ENCODE data around the gene SFT2D2.

SFT2D2 gene

DNA sequence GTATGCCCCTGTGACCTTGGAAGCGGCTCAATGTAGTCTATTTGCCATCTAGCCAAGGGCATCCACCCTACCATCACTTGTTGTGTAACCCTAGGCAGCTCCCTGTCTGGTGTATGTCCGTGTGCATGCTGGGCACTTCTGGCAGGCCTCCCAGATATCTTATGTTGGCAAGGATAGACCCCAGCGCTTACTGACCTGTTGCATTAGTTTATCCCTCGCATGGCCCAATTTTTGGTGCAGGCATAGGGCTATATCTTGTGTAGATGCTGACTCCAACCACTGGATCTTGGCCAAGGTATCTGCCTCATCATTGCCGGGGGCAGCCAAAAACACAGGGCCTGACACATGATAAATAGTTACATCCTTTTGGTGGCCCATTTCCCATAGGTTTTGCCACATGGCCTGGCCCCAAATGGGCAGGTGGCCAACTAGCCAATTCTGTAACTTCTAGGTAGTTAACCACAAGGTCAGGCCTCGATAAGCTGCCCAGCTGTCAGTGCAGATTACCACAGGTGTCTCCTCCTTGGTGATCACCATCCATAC lies 40.9 kb downstream of the SFT2D2 start:
- no peak for TF ChIP-seq ZFX (IDR thresholded peaks at IDR 0.05; ENCODE audit: borderline replicate concordance)
- TF ChIP-seq, protein P1, sequence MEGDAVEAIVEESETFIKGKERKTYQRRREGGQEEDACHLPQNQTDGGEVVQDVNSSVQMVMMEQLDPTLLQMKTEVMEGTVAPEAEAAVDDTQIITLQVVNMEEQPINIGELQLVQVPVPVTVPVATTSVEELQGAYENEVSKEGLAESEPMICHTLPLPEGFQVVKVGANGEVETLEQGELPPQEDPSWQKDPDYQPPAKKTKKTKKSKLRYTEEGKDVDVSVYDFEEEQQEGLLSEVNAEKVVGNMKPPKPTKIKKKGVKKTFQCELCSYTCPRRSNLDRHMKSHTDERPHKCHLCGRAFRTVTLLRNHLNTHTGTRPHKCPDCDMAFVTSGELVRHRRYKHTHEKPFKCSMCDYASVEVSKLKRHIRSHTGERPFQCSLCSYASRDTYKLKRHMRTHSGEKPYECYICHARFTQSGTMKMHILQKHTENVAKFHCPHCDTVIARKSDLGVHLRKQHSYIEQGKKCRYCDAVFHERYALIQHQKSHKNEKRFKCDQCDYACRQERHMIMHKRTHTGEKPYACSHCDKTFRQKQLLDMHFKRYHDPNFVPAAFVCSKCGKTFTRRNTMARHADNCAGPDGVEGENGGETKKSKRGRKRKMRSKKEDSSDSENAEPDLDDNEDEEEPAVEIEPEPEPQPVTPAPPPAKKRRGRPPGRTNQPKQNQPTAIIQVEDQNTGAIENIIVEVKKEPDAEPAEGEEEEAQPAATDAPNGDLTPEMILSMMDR (IDR thresholded peaks at IDR 0.05): no peak

GRCh38 chr1:168271636-168272035 lies 45.8 kb downstream of the SFT2D2 start:
- H3K27ac ChIP-seq: no peak overlapping the region
- TF ChIP-seq, protein P1 (IDR thresholded peaks at IDR 0.05): no peak
- no peak for TF ChIP-seq ZFX (IDR thresholded peaks at IDR 0.05; ENCODE audit: borderline replicate concordance)

More for the DNA sequence above, 40.9 kb downstream of the SFT2D2 start:
- no peak overlapping the region for H3K27ac ChIP-seq

DNA sequence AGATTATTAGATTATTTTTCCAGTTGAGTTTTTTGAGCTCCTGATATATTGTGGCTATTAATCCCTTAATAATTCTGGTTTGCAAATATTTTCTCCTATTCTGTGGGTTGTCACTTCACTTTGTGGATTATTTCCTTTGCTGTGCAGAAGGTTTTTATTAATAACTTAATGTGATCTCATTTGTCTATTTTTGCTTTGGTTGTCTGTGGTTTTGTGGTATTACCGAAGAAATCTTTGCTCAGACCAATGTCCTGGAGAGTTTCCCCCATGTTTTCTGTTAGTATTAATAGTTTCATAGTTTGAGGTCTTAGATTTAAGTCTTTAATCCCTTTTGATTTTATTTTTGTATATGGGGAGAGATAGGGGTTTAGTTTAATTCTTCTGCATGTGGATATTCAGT lies 47.8 kb downstream of the SFT2D2 start:
- no peak for TF ChIP-seq ZFX (IDR thresholded peaks at IDR 0.05; ENCODE audit: borderline replicate concordance)
- TF ChIP-seq, protein P1 (IDR thresholded peaks at IDR 0.05): no peak
- H3K27ac ChIP-seq: no peak overlapping the region

DNA sequence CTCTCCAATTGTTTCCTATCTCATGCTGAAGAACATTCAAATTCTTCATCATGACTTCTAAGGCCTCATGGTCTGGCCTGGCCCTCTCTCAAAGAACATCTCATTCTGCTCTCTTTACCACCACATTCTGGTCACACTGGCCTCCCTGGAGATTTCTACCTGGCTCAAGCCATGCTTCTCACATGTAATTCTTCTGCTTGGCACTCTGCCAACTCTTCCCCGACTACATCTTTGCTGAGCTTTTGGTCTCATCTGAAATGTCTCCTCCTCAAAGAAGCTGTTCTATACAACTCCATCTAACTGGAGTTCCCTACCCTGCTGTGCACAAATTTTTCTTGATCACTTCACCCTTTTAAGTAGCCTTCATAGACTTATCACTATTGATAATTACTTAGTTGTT lies 53.4 kb downstream of the SFT2D2 start:
- H3K27ac ChIP-seq: no peak overlapping the region
- no peak for TF ChIP-seq ZFX (IDR thresholded peaks at IDR 0.05; ENCODE audit: borderline replicate concordance)
- TF ChIP-seq, protein P1 (IDR thresholded peaks at IDR 0.05): no peak

- TF ChIP-seq, protein P1 (IDR thresholded peaks at IDR 0.05): no peak
- no peak for TF ChIP-seq ZFX (IDR thresholded peaks at IDR 0.05; ENCODE audit: borderline replicate concordance)
- H3K27ac ChIP-seq: no peak within 1 kb of the TSS
Observed at GRCh38 chr1:168280296-168280927, 54.6 kb downstream of the SFT2D2 start, which contains the start of gene TBX19. TSS of gene TBX19 (plus strand) at chr1:168280877. CDS start at chr1:168281091, 214 bp downstream.

DNA sequence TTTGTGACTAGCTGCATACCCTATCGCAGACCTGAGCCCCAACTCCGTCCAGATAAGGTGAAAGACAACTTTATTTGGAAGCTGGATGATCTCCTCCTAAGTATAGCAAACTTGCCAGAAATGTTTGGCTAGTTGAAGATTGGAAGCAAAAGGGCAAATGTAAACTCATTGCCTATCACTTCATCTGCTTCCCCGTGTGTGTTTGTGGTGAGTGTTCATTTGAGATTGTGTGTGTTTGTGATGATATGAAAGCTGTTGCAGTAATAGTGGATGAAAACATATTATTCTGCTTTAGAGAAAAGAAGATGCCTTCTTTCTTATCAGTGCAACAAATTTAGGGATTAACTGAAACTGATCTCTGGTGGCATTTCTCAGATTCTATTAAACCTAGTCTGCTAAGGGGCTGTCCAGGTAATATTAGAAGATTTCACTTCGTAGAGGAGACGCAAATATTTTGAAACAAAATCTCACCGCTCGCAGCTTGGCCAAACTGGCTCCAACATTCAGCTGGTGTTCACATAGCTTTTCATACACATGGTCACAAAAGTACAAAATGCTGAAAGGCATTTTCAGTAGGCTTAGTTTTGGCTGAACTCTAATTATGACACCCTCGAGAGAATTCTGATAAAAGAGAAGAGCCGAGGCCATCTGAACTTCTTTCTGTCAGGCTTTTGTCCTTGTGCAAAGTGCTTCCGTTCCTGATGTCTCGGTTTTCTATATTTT lies 56.0 kb downstream of the SFT2D2 start:
- no peak overlapping the region for H3K27ac ChIP-seq
- TF ChIP-seq ZFX (IDR thresholded peaks at IDR 0.05; ENCODE audit: borderline replicate concordance): no peak
- TF ChIP-seq, protein P1 (IDR thresholded peaks at IDR 0.05): no peak

- TF ChIP-seq, protein P1 (IDR thresholded peaks at IDR 0.05): no peak
- TF ChIP-seq ZFX (IDR thresholded peaks at IDR 0.05; ENCODE audit: borderline replicate concordance): no peak
- no peak overlapping the region for H3K27ac ChIP-seq
Observed at GRCh38 chr1:168285521-168285790, 59.7 kb downstream of the SFT2D2 start.
